IPS-NIHi7 (cell line): ENCODE measurements around the gene KLHDC1.

ENCODE experiments used
- DNase-seq: peaks from one replicate; pipeline ENCODE4 v3.0.0; 2012; ENCODE audit warnings: mixed read lengths; ENCODE audit errors: extremely low spot score

KLHDC1 gene

GRCh38 chr14:49783394-49784014 lies 90.6 kb downstream of the KLHDC1 start:
- no peak for DNase-seq

GRCh38 chr14:49786315-49786714 lies 93.4 kb downstream of the KLHDC1 start:
- DNase-seq = no peak

GRCh38 chr14:49792618-49793017 lies 99.7 kb downstream of the KLHDC1 start:
- no peak for DNase-seq

- no peak for DNase-seq
Measured at GRCh38 chr14:49796025-49796424, 103.1 kb downstream of the KLHDC1 start.
